Left cardiac atrium (tissue), 4 donors: ENCODE data around the gene MYH16. TPM values are rescaled to one million over a fixed set of nuclear protein-coding genes. Genes with fewer than 3 reads are reported as not detected.
"Not testable (repeated sequence)": the region's sequence is repeated elsewhere in the genome, so short reads cannot be mapped to it uniquely, and the experiment has no call there.

Source experiments
- ATAC-seq, 2 donors: fragments of 200-7000 bp; cut with Tn5 transposase; one replicate each; pipeline ENCODE4 v1.9.1; 2020; ENCODE audit warnings: mild to moderate bottlenecking in 2 of 2, moderate library complexity in 2 of 2
- DNase-seq: peaks from one replicate; pipeline ENCODE4 v3.0.0-alpha.2; 2020
- intact Hi-C, 2 donors: fragments of 100-400 bp; cut with DNase I; formaldehyde crosslinking; loops; one replicate each; pipeline versions ENCODE4 v1.14.1 to v1.15.1; 2022 to 2023
- long read RNA-seq: library from polyadenylated mRNA; unstranded; transcript quantifications from one replicate; pipeline ENCODE4 v2.0.0, GENCODE V29; 2021
- total RNA-seq, 2 donors: library from RNA; stranded (reverse); fragmentation: NEBNext Ultra II Directional; extraction: Animal tissue kit (Norgen Biotek cat#: 25700); gene quantifications; one replicate each; pipeline ENCODE4 v1.2.1, GENCODE V29; 2021
- donor health status: DM: no; HTN: yes; CAD: no.
- donor health status: DM: no; HTN: yes; CAD: no; lungs with severe emphysema.
- donor health status: DM: yes; HTN: yes; CAD: no.
- donor health status: Dilated cardiomyopathy.

Gene MYH16
- not detected for total RNA-seq
- long read RNA-seq, partial matches to known transcripts: 0 of 1 reads
- long read RNA-seq, other reads (novel, unspliced or antisense): 1 of 1 reads

- ATAC-seq (no peak), DNase-seq (no peak)
- intact Hi-C loops: no loop called here
Observed at GRCh38 chr7:99272476-99273045, at the start of gene MYH16. MYH16 (plus strand) TSS chr7:99272839.

- DNase-seq: peak; percentile 24
- intact Hi-C loops: not testable (repeated sequence)
Observed at GRCh38 chr7:99224263-99224898, 48.3 kb upstream of the MYH16 start.

GRCh38 chr7:99224899-99225265, 47.8 kb upstream of the MYH16 start:
- ATAC-seq: no peak
- DNase-seq: no peak
- intact Hi-C loops: no loop called here

More at GRCh38 chr7:99224263-99224898, 48.3 kb upstream of the MYH16 start:
- ATAC-seq: peak in 1 of 2 donors; percentile 94

GRCh38 chr7:99229234-99229633, 43.4 kb upstream of the MYH16 start:
- no peak for DNase-seq
- intact Hi-C loops: no loop called here
- ATAC-seq: no peak

- DNase-seq (no peak), ATAC-seq (no peak)
- intact Hi-C loops: no loop called here
Observed at GRCh38 chr7:99232082-99232770, 40.4 kb upstream of the MYH16 start.

GRCh38 chr7:99232955-99233354, 39.7 kb upstream of the MYH16 start:
- ATAC-seq, intact Hi-C loops, DNase-seq: not testable (repeated sequence)

GRCh38 chr7:99234185-99234584, 38.5 kb upstream of the MYH16 start:
- DNase-seq: no peak
- intact Hi-C loops: no loop called here
- ATAC-seq: no peak

- intact Hi-C loops: no loop called here
- DNase-seq (no peak), ATAC-seq (no peak)
Observed at GRCh38 chr7:99235925-99236324, 36.7 kb upstream of the MYH16 start.

GRCh38 chr7:99237876-99238275, 34.8 kb upstream of the MYH16 start:
- ATAC-seq, DNase-seq, intact Hi-C loops: not testable (repeated sequence)

GRCh38 chr7:99238558-99239341, 33.9 kb upstream of the MYH16 start:
- ATAC-seq (no peak), DNase-seq (no peak)
- intact Hi-C loops: no loop called here

- intact Hi-C loops: no loop called here
- ATAC-seq: no peak
- DNase-seq: no peak
Observed at GRCh38 chr7:99242682-99243081, 30.0 kb upstream of the MYH16 start.

GRCh38 chr7:99243751-99244337, 28.8 kb upstream of the MYH16 start:
- intact Hi-C loops: no loop called here
- ATAC-seq (no peak), DNase-seq (no peak)

GRCh38 chr7:99244939-99245338, 27.7 kb upstream of the MYH16 start:
- no peak for ATAC-seq
- DNase-seq: no peak
- intact Hi-C loops: no loop called here

- DNase-seq: no peak
- intact Hi-C loops: no loop called here
- ATAC-seq: no peak
Observed at GRCh38 chr7:99248391-99249095, 24.1 kb upstream of the MYH16 start.

- ATAC-seq (no peak), DNase-seq (no peak)
- intact Hi-C loops: no loop called here
Observed at GRCh38 chr7:99249985-99250575, 22.6 kb upstream of the MYH16 start.

- DNase-seq (no peak), ATAC-seq (no peak)
- intact Hi-C loops: no loop called here
Observed at GRCh38 chr7:99252166-99252895, 20.3 kb upstream of the MYH16 start.

GRCh38 chr7:99253369-99253768, 19.3 kb upstream of the MYH16 start:
- intact Hi-C loops: no loop called here
- DNase-seq (peak; percentile 33), ATAC-seq (peak in 1 of 2 donors; percentile 60)

- intact Hi-C loops: no loop called here
- ATAC-seq (no peak), DNase-seq (no peak)
Observed at GRCh38 chr7:99254390-99254789, 18.2 kb upstream of the MYH16 start.
